Fibroblast of skin of scalp (primary cell): ENCODE data around the gene PRRG2.

Experiments
- DNase-seq: peaks from one replicate; pipeline ENCODE4 v3.0.0-alpha.2; 2013

The PRRG2 gene

DNA sequence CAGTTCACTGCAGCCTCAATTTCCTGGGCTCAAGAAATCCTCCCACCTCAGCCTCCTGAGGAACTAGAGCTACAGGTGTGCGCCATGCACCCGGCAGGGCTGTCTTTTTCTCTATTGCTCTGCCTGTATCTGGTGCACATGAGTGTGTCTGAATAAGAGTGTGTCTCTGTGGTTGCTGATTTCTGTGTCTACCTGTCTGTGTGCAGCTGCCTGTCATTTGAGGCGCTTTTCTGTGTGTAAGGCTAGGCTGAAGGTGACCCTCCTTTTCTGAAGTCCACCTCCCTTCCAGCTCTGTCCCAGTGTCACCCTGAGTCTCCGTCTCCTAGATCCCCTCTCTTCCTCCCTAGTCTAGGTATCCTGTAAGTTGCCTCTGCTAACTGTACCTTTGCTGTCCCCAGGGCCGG lies 8.4 kb downstream of the PRRG2 start:
- DNase-seq: no peak

DNA sequence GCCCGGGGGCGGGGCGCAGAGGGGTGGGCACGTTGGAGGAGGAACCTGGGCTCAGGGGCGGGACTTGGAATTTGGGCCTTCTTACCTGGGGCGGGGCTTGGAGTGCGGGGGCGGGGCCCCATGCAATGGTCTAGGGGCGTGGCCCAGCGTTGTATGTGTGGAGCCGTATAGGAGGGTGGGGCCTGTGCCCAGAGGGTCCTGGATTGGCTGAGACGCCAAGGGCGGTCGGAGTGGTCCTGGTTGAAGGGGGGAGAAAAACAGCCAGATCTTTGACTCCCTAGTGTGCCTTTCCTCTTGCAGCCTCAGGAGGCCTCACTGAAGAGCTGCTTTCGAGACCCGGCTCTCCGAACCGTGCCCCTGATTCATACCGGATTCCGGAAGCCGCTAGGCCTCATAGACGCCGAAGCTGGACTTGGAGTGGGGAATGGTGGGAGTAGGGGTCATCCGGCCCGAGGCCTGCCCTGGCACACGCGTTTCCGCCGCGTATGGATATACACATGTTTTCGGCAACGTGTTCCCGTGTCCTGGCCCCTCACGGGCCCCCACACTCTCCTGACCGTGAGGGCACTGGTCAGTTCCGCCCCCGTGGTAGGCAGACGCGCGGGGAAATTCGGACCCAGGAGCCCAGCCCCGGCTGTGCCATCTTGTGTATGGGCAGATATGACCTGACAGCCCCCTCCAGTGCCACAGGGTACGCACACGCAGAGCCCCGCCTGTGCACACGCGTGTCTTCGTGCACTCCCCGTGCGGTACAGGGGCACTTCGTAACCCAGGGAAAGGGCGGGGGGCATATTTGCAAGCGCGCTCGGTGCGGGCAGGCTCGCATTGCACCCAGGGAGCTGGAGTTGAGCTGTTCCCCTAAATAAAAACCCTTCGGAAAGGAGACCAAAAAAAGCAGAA lies 9.2 kb downstream of the PRRG2 start:
- peak; percentile 98 for DNase-seq

DNA sequence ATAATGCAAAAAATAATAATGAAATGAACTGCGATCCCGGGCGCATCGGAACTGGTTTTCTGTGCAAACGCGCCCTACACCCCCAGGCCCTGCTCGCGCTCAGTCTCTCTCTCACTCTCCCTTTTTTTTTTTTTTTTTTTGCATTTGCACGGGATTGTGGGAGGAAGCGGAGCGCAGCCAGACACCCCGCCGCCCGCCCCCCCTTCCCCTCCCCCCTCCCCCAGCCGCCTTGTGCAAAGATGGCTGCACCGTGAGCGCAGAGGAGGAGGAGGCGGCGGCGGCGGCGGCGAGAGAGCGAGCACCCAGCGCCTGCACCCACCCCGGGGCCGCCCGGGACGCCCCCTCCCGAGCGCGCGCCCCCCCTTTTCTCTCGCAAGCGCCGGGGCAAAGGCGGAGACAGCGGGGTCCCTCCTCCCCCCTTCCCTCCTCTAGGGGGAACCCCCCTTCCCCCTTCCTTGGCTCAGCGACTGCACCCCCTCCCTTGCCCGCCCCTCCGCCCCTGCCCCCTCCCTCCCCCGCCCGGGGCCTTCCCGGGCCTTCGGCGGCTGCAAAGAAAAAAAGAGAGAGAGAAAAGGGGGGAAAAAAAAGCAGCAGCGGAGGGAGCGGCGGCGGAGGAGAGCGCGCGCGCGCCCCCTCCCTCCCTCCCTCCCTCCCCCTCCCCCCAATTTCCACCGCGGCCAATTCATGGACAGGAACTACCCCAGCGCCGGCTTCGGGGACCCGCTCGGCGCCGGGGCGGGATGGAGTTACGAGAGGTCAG lies 10.0 kb downstream of the PRRG2 start, which contains the start of gene PRR12:
TSS of gene PRR12 (plus strand) at position 212 of the 760 bp plus-strand sequence. CDS start at position 685, 473 bp downstream.
- peak; percentile 80 for DNase-seq

DNA sequence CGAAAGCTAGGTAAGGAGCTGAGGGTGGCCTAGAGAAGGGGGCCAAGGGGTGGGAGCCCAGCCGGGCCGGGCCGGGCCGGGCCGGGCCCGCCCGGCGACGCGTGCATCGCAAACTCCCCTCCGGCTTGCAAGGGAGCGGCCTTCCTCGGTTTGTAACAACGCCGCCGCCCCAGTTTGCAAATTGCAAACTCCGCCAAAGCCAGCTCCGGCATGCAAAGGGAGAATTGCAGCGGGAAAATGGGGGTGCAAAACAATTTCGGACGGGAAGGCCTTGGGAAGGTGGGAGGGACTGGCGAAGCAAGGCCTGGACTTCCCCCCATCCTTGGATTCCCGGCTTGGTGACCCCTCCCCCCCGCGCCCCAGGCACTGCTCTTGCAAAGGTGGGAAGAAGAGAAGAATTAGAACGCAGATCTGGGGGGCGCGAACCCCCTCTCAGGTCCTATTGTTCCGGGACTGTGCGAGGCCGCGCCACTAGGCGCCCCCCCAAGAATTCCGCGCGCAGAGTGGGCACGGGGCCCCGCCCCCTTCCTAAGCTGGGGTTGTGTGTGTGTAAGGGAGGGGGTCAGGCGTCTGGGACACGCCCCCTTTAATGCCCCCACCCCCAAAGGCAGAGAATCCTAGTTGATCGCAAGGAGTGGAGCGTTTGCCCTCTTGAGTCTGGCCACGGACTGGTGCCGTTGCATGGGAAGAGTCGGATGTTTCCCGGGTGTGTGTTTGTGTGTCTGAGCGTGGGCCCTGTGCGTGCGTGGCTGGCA lies 10.8 kb downstream of the PRRG2 start:
- DNase-seq: no peak

DNA sequence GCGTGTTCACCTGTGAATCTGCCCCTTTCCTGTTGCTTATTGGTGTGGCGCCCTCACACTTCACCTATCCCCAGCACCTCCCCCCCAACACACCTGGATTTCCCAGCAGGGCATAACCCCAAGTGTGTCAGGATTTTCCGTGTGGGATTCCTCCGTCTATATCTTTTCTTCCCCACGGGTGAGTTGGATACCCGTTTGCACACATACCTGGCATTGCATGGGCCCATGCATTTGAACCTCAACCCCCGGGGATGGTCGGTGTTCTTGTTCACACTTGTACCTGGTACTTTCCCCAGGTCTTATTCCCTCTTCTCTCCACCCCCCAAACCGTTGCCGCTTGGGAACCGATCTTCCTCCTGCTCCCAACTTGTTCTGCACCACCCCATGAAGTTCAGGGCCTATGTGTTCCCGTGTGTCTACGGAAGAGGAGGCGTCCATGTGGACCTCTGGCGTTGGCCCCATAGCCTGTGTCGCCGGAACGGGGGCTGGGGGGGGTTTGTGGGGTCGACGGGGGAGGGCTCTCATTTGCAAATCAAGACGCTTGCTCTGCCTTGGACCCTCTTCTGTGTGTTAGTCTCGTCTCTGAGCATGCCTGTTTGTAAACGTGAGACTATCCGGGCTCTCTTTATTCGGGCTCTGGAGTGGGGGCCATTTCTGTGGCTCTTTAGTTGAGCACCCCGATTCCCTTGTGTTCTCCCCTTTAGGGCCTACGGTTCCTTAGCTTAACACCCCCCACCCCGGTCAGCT lies 11.5 kb downstream of the PRRG2 start:
- no peak for DNase-seq

DNA sequence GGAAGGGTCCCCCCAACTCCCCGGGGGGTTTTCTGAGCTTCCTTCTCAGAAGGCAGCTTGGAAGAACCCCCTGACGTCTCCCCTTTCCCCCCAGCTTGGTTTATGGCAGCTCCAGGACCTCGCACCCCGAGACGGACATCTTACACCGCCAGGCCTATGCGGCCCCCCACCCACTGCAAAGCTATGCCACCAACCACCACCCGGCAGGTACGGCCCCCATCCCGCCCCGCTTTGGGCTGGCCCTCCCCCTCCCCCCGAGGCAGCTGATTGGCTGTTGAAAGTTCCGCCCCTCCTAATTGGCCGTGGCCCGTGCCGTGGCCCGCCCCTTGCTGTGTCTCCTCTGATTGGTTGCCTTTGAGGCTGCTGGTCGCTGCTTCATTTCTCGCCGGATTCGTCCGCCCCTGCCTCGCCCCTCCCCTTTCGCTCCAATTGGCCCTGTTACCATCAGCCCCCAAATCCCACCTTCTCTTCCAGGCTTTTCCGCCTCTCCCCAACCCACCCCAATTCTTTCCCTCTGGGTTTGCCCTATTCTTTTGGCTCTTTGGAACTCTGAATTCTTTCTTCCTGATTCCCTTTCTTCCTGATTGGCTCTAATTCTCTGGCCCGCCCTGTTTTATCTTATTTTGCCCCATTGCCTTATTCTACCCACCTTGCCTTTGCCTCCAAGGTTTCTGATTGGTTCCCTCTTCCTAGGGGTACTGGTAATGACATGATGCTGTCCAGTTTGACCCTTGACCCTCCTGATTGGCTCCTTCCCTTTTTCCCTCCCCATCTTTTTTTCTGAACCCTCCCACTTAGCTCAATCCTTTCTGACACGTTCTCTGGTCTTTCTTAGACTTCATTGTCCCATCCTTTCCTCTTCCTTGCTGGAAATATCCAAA lies 12.4 kb downstream of the PRRG2 start:
- peak; percentile 93 for DNase-seq

DNA sequence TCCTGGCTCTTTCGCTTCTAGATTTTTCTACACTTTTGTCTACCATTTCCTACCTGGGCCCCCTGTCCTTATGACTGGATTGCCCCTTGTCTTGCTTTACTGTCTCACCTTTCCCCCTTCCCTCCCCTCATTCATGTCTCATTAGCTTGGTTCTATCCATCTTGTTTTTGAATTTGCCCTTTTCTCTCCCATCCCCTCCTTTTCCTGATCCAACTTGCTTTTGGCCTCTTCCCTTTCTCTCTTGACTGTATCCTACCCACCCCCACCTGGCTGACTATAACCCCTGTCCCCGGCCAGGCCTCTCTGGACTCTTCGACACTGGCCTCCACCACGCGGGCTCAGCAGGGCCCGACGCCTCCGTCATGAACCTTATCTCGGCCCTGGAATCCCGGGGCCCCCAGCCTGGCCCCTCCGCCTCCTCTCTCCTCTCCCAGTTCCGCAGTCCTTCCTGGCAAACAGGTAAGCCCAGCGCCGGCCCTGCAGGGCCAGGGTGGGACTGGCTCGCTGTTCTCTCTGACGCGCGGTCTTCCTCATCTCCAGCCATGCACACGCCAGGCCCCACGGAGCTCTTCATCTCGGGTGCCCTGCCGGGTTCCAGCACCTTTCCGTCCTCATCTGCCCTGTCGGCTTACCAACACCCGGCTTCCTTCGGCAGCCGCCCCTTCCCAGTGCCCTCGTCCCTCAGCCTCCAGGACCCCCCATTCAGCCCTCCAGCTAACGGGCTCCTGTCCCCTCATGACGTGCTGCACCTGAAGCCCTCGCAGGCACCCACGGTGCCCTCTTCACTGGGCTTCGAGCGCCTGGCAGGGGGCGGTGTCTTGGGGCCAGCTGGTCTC lies 13.3 kb downstream of the PRRG2 start:
- DNase-seq: no peak

DNA sequence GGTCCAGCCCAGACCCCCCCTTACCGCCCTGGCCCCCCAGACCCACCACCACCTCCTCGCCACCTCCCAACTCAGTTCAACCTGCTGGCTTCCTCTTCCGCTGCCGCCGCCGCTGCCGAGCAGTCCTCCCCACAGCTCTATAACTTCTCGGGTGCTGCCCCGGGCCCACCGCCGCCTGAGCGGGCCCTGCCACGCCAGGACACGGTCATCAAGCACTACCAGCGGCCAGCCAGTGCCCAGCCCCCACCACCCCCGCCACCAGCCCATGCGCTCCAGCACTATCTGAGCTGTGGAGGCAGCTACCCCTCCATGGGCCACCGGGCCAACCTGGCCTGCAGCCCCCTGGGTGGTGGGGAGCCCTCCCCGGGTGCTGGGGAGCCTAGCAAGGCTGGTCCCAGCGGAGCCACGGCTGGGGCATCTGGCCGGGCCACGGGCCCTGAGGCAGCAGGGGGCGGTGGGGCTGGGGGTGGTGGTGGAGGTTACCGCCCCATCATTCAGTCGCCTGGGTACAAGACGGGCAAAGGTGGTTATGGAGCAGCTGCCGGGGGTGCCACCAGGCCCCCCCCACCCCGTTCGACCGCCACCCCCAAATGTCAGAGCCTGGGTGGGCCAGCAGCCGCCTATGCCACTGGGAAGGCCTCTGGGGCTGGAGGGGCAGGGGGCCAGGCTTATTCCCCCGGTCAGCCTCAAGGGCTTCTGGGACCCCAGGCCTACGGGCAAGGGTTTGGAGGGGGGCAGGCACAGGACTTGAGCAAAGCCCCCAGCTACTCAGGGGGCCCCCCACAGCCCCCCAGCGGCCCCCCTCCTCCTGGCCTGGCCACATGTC lies 14.1 kb downstream of the PRRG2 start:
- no peak for DNase-seq

DNA sequence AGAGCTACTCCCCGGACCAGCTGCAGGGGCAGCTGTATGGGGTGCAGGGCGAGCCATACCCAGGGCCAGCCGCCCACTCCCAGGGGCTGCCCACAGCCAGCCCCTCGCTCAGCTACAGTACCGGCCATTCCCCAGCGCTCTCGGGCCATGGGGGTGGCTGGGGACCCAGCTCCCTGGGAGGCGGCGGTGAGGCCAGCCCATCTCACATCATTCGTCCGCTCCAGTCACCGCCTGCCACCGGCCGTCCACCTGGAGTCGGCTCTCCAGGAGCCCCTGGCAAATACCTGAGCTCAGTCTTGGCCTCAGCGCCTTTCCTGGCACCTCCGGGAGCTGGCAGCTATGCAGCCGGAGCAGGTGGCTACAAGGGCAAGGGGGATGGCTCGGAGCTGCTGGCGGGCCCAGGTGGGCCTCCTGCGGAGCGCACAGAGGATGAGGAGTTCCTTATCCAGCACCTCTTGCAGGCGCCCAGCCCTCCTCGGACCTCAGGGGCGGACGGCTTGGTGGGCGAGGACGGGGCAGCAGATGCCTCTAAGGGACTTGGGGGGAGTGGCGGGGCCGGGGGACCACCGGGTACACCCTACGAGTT lies 14.8 kb downstream of the PRRG2 start:
- DNase-seq: no peak

DNA sequence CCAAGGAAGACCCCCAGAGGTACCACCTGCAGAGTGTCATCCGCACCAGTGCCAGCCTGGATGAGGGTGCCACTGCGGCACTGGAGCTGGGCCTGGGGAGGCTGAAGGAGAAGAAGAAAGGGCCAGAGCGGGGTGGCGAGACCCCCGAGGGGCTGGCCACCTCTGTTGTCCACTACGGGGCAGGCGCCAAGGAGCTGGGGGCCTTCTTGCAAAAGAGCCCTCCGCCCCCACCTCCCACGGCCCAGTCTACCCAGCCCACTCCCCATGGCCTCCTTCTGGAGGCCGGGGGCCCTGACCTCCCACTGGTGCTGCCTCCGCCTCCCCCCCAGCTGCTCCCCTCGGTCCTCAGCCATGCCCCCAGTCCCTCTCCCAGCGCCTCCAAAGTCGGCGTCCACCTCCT lies 15.3 kb downstream of the PRRG2 start:
- no peak for DNase-seq

DNA sequence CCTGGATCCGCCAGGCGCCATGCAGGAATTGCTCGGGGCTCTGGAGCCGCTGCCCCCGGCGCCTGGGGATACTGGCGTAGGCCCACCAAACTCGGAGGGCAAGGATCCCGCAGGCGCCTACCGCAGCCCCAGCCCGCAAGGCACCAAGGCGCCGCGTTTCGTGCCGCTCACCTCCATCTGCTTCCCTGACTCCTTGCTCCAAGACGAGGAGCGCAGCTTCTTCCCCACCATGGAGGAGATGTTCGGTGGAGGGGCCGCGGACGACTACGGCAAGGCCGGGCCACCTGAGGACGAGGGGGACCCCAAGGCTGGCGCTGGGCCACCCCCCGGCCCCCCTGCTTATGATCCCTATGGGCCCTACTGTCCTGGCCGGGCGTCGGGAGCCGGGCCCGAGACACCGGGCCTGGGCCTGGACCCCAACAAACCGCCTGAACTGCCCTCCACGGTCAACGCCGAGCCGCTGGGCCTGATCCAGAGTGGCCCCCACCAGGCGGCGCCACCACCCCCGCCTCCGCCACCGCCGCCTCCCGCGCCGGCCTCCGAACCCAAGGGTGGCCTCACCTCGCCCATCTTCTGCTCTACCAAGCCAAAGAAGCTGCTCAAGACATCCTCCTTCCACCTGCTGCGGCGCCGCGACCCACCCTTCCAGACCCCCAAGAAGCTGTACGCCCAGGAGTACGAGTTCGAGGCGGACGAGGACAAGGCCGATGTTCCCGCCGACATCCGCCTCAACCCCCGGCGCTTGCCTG lies 16.0 kb downstream of the PRRG2 start:
- DNase-seq: no peak

DNA sequence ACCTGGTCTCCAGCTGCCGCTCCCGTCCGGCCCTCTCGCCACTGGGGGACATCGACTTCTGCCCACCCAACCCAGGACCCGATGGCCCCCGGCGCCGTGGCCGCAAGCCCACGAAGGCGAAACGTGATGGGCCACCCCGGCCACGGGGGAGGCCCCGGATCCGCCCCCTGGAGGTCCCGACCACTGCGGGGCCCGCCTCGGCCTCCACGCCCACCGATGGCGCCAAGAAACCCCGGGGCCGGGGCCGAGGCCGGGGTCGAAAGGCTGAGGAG lies 16.5 kb downstream of the PRRG2 start:
- no peak for DNase-seq

DNA sequence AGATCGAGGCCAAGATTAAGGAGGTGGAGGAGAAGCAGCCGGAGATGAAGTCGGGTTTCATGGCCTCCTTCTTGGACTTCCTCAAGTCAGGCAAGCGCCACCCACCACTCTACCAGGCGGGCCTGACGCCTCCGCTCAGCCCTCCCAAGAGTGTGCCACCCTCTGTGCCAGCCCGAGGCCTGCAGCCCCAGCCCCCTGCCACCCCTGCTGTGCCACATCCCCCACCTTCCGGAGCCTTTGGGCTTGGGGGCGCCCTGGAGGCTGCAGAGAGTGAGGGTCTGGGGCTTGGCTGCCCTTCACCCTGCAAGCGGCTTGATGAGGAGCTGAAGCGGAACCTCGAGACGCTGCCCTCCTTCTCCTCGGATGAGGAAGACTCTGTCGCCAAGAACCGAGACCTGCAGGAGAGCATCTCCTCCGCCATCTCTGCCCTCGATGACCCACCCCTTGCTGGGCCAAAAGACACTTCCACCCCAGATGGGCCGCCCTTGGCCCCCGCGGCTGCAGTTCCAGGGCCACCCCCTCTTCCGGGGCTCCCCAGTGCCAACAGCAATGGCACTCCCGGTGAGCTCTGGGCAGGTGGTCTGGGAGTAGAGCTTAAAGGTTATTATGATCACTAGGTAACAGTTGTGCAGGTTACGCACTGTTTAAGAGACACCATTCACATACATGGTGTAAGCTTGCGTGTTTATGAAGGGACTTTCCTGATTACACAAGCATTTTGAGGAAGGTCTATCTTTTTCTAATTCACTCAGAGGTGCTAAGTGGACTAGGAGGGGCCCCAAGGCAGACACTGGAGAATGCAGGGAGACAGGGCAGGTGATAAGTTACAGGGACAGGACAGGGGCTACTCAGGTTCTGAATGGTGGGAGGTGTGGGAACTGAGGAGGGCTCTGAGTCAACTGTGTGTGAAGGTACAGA lies 18.5 kb downstream of the PRRG2 start:
- DNase-seq: no peak

DNA sequence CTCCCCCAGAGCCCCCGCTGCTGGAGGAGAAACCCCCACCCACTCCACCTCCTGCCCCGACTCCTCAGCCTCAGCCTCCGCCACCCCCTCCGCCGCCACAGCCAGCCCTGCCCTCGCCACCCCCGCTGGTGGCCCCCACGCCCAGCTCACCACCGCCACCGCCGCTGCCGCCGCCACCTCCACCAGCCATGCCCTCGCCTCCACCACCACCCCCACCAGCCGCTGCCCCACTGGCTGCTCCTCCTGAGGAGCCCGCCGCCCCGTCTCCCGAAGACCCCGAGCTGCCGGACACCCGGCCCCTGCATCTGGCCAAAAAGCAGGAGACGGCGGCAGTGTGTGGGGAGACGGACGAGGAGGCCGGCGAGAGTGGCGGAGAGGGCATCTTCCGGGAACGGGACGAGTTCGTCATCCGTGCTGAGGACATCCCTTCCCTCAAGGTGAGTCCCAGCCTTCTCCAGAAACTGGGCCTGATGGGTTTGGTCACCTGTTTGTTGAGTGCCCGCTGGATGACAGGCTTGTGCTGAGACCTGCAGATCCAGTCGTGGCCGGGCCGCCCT lies 20.4 kb downstream of the PRRG2 start:
- no peak for DNase-seq

DNA sequence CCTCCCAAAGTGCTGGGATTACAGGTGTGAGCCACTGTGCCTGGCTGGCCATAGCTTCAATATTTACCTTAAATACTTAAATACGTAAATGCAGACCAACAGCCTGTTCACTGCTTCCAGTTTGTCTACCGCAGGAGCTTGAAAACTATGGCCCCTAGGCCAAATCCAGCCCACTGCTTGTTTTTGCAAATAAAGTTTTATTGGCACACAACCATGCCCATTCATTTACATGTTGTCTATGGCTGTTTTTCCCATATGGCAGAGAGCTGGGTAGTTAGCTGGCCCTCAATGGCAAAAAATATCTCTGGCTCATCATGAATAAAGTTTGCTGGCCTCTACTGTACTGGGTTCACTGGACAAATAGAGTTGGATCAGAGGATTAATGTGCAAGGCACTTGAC lies 21.7 kb downstream of the PRRG2 start:
- no peak for DNase-seq

DNA sequence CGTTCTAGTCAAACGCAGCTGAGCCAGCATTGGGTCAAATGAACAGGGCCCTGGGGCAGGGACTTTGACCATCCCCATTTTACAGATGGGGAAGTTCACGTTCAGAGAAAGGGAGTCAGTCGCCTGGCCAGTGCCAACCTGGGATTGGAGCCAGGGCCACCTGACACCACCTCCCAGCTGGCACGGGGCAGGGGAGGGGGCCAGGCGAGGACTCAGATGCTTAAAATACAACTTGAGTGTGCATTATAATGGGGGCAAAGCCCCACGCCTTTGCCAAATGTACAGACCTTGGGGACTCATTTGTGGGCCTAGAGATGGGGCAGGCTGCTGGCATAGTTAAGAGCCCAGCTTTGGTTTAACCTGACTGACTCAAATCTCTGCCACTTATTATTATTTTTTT lies 24.5 kb downstream of the PRRG2 start:
- no peak for DNase-seq

DNA sequence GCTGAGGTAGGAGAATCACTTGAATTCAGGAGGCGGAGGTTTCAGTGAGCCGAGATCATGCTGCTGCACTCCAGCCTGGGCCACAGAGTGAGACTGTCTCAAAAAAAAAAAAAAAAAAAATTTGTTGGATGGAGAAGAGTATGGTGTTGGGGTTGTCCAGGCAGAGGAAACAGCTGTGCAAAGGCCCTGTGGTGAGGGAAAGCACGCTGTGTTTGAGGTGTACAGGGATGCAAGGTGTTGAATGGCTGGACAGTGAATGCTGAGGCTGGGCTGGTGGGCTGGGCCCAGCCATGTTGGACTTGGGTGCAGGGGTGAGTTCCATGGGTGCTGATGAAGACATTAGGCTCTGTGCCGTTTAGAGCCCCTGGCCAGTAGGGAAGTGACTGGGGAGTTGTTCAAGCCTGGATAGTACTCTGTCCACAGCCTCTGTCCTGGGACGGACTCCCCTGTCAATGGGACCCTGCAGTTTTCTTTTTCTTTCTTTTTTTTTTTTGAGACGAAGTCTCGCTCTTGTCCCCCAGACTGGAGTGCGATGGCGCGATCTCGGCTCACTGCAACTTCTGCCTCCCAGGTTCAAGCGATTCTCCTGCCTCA lies 28.5 kb downstream of the PRRG2 start:
- DNase-seq: no peak
